Bronchial epithelial cell (primary cell): ENCODE measurements around the gene TIMP2. TPM values are rescaled to one million over a fixed set of nuclear protein-coding genes. Genes with fewer than 3 reads are reported as not detected.

Experiments
- DNase-seq: peaks from one replicate; pipeline ENCODE4 v3.0.0-alpha.2; 2010; ENCODE audit warnings: low read depth
- FAIRE-seq: peaks from 2 replicates; lab custom pipeline; 2011; peaks lifted over from hg19 to GRCh38; lab: Jason Lieb, UNC
- H3K27me3 ChIP-seq: 2 replicates; pipeline ENCODE4 v1.5.1; 2011; ENCODE audit warnings: low read length; ENCODE audit not compliant: control insufficient read depth, insufficient read depth
- H3K36me3 ChIP-seq: 2 replicates; pipeline ENCODE4 v1.5.1; 2011; ENCODE audit warnings: low read length; ENCODE audit not compliant: control insufficient read depth, insufficient read depth
- H3K4me3 ChIP-seq: 2 replicates; pipeline ENCODE4 v1.5.1; 2011; ENCODE audit warnings: mild to moderate bottlenecking, low read depth, low read length, control low read depth
- total RNA-seq: library from RNA; depleted of rRNA; stranded (reverse); fragments of >200 nt; gene quantifications from 2 replicates; pipeline ENCODE4 v1.2.1, GENCODE V29; 2014
- TF ChIP-seq, protein P1 (sequence below): IDR thresholded peaks from 2 replicates; pipeline ENCODE4 v1.5.1; 2011; ENCODE audit warnings: mild to moderate bottlenecking, moderate library complexity, low read length, control low read depth, inconsistent platforms; ENCODE audit not compliant: insufficient read depth, severe bottlenecking

The TIMP2 gene
- total RNA-seq, 1 donor from 2014 or later, result 2.1 TPM

GRCh38 chr17:78839235-78839761 lies 85.9 kb downstream of the TIMP2 start:
- Histone ChIP-seq H3K27me3 (no peaks in the 10 kb centered on the region), H3K36me3 (peaks cover 22% of the 10 kb centered on the region), H3K4me3 (peak overlapping the region; percentile 87)
- TF ChIP-seq, protein P1, sequence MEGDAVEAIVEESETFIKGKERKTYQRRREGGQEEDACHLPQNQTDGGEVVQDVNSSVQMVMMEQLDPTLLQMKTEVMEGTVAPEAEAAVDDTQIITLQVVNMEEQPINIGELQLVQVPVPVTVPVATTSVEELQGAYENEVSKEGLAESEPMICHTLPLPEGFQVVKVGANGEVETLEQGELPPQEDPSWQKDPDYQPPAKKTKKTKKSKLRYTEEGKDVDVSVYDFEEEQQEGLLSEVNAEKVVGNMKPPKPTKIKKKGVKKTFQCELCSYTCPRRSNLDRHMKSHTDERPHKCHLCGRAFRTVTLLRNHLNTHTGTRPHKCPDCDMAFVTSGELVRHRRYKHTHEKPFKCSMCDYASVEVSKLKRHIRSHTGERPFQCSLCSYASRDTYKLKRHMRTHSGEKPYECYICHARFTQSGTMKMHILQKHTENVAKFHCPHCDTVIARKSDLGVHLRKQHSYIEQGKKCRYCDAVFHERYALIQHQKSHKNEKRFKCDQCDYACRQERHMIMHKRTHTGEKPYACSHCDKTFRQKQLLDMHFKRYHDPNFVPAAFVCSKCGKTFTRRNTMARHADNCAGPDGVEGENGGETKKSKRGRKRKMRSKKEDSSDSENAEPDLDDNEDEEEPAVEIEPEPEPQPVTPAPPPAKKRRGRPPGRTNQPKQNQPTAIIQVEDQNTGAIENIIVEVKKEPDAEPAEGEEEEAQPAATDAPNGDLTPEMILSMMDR, result no peak
- peak; percentile 86 for DNase-seq
- FAIRE-seq, result no peak

DNA sequence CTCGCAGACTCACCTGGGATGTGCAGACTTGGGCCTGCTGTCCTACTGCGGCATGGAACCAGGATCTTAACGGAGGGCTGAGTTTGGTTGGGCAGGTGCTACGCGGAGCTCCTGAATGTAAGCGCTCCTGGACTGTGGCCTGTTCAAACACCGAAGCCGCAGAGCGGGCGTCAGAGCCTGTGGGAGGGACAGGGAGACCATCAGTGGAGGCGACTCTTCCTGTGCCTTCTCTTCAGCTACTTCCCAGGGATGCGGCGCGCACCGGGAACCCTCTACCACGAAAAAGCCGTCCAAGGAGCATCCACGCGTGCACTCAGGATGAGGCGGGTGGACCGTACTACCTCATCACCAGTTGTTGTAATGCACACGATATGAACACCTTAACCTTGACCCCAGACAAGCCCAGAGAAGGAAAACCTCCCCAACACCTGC lies 86.6 kb downstream of the TIMP2 start:
- TF ChIP-seq, protein P1, result no peak
- Histone ChIP-seq H3K36me3 (peaks cover 22% of the 10 kb centered on the region), H3K4me3 (no peak overlapping the region), H3K27me3 (no peaks in the 10 kb centered on the region)
- DNase-seq (no peak), FAIRE-seq (no peak)

- no peak for FAIRE-seq
- peaks cover 30% of the 10 kb centered on the region for H3K36me3 ChIP-seq
- no peaks in the 10 kb centered on the region for H3K27me3 ChIP-seq
- H3K4me3 ChIP-seq, result no peak overlapping the region
- TF ChIP-seq, protein P1, result no peak
- DNase-seq, result no peak
Measured at GRCh38 chr17:78836420-78837021, 88.7 kb downstream of the TIMP2 start.

- peaks cover 37% of the 10 kb centered on the region for H3K36me3 ChIP-seq
- TF ChIP-seq, protein P1, result no peak
- FAIRE-seq (no peak), DNase-seq (no peak)
- no peak overlapping the region for H3K4me3 ChIP-seq
- H3K27me3 ChIP-seq, result no peaks in the 10 kb centered on the region
Measured at GRCh38 chr17:78834571-78834970, 90.6 kb downstream of the TIMP2 start.

DNA sequence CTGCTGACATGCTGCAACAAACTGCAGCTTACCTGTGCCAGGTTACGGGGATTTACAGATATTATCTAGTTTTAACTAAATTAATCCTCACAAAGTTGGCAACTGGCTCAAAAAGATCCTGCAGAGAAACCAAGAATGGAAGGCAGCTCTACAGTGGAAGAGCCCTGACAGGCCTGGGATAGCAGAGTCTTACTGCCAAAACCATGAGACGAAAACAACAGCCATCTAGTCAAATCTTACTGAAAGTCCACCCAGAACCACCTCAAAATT lies 92.7 kb downstream of the TIMP2 start:
- FAIRE-seq (no peak), DNase-seq (no peak)
- no peaks in the 10 kb centered on the region for H3K27me3 ChIP-seq
- peaks cover 37% of the 10 kb centered on the region for H3K36me3 ChIP-seq
- TF ChIP-seq, protein P1, result no peak
- H3K4me3 ChIP-seq, result no peak overlapping the region
